Measurements from ENCODE around the gene SLC45A3.

The SLC45A3 gene

GRCh38 chr1:205690122-205690756 is 9.9 kb upstream of the SLC45A3 start:
- no peak for DNase-seq (ENCODE audit: low read depth in 1 of 2, low spot score in 1 of 2)
- no peak for TF ChIP-seq GABPA (IDR thresholded peaks at IDR 0.05; ENCODE audit: low read depth)
- no peak for TF ChIP-seq REST (IDR thresholded peaks at IDR 0.05; ENCODE audit: insufficient replicate concordance, low read depth)
- no peak for TF ChIP-seq POLR2AphosphoS5 (IDR thresholded peaks at IDR 0.05; ENCODE audit: low read depth)
- no peak for TF ChIP-seq SPI1 (IDR thresholded peaks at IDR 0.05; ENCODE audit: borderline replicate concordance, low read depth)
- TF ChIP-seq, protein P1, sequence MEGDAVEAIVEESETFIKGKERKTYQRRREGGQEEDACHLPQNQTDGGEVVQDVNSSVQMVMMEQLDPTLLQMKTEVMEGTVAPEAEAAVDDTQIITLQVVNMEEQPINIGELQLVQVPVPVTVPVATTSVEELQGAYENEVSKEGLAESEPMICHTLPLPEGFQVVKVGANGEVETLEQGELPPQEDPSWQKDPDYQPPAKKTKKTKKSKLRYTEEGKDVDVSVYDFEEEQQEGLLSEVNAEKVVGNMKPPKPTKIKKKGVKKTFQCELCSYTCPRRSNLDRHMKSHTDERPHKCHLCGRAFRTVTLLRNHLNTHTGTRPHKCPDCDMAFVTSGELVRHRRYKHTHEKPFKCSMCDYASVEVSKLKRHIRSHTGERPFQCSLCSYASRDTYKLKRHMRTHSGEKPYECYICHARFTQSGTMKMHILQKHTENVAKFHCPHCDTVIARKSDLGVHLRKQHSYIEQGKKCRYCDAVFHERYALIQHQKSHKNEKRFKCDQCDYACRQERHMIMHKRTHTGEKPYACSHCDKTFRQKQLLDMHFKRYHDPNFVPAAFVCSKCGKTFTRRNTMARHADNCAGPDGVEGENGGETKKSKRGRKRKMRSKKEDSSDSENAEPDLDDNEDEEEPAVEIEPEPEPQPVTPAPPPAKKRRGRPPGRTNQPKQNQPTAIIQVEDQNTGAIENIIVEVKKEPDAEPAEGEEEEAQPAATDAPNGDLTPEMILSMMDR (IDR thresholded peaks at IDR 0.05; ENCODE audit: insufficient read depth, low read length), result no peak

GRCh38 chr1:205689479-205689878 is 9.2 kb upstream of the SLC45A3 start:
- no peak for TF ChIP-seq POLR2AphosphoS5 (IDR thresholded peaks at IDR 0.05; ENCODE audit: low read depth)
- TF ChIP-seq SPI1 (IDR thresholded peaks at IDR 0.05; ENCODE audit: borderline replicate concordance, low read depth), result no peak
- TF ChIP-seq, protein P1 (IDR thresholded peaks at IDR 0.05; ENCODE audit: insufficient read depth, low read length), result no peak
- TF ChIP-seq REST (IDR thresholded peaks at IDR 0.05; ENCODE audit: insufficient replicate concordance, low read depth), result no peak
- TF ChIP-seq GABPA (IDR thresholded peaks at IDR 0.05; ENCODE audit: low read depth), result no peak
- Histone ChIP-seq H3K27me3 (ENCODE audit: insufficient read depth, poor library complexity, severe bottlenecking) (no peaks in the 10 kb centered on the region), H3K27ac (replicated peaks) (no peak overlapping the region), H3K4me3 (replicated peaks; ENCODE audit: insufficient read depth, low read length) (no peak overlapping the region)
- no peak for DNase-seq (ENCODE audit: low read depth in 1 of 2, low spot score in 1 of 2)

More at GRCh38 chr1:205690122-205690756, 9.9 kb upstream of the SLC45A3 start:
- no peaks in the 10 kb centered on the region for H3K27me3 ChIP-seq (ENCODE audit: insufficient read depth, poor library complexity, severe bottlenecking)
- H3K4me3 ChIP-seq (replicated peaks; ENCODE audit: insufficient read depth, low read length), result no peak overlapping the region
- no peak overlapping the region for H3K27ac ChIP-seq (replicated peaks)

DNA sequence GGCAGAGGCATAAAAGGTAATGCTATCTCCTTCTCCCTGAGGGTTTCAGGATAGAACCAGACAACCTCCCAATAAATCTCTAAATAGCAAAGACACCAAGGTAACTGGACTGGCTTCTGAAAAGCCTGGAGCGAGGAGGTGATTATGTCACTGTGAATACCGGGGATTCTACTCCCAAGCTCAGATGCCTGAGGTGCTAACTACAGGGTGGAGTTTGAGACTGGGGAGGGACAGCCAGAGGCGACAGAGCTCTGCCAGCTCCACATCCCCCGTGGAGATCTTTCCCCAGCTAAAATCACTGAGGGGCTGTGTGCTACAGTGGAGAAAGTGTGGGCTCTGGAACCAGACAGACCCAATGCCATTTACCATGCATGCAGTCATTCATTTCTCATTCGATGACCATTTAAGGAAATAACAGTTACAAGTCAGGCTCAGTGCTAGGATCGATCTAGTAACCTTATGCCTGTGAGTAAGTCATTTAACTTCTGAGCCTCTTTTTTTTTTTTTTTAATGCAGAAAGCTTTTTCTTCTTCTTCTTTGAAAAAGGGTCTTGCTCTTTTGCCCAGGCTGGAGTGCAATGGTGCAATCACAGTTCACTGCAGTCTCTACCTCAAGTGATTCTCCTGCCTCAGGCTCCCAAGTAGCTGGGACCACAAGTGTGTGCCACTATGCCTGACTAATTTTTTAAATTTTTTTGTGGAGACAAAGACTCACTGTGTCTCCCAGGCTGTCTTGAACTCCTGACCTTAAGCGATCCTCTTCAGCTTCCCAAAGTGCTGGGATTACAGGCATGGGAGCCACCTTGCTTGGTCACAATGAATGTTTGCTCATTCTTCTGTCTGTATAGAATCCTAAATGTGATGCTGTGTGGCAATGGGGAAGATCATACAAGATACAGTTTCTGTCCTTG is 8.1 kb upstream of the SLC45A3 start:
- H3K4me3 ChIP-seq (replicated peaks; ENCODE audit: insufficient read depth, low read length), result no peak overlapping the region
- no peak for DNase-seq (ENCODE audit: low read depth in 1 of 2, low spot score in 1 of 2)

More for the DNA sequence above, 8.1 kb upstream of the SLC45A3 start:
- Histone ChIP-seq H3K27me3 (ENCODE audit: insufficient read depth, poor library complexity, severe bottlenecking) (no peaks in the 10 kb centered on the region), H3K27ac (replicated peaks) (no peak overlapping the region)
- no peak for TF ChIP-seq SPI1 (IDR thresholded peaks at IDR 0.05; ENCODE audit: borderline replicate concordance, low read depth)
- TF ChIP-seq, protein P1 (IDR thresholded peaks at IDR 0.05; ENCODE audit: insufficient read depth, low read length), result no peak
- no peak for TF ChIP-seq GABPA (IDR thresholded peaks at IDR 0.05; ENCODE audit: low read depth)
- TF ChIP-seq POLR2AphosphoS5 (IDR thresholded peaks at IDR 0.05; ENCODE audit: low read depth), result no peak
- TF ChIP-seq REST (IDR thresholded peaks at IDR 0.05; ENCODE audit: insufficient replicate concordance, low read depth), result no peak
